Nephron progenitor cell (in vitro differentiated cells): ENCODE results near the gene TCF12.
A peak's percentile ranks its signal among the peaks of the same experiment; 100 is the strongest.

ENCODE experiments used
- DNase-seq: peaks from one replicate; pipeline ENCODE4 v3.0.0; 2021
- H3K27ac Mint-ChIP-seq: 2 replicates; pipeline ENCODE4 v1.8.0; 2021; ENCODE audit warnings: mild to moderate bottlenecking, moderate library complexity, mixed read lengths
- H3K27me3 Mint-ChIP-seq: 2 replicates; pipeline ENCODE4 v1.8.0; 2021; ENCODE audit warnings: mild to moderate bottlenecking, low read depth, mixed read lengths; ENCODE audit not compliant: poor library complexity
- H3K36me3 Mint-ChIP-seq: 2 replicates; pipeline ENCODE4 v1.8.0; 2021; ENCODE audit warnings: low read depth, mixed read lengths
- H3K4me1 Mint-ChIP-seq: 2 replicates; pipeline ENCODE4 v1.8.0; 2021; ENCODE audit warnings: mixed read lengths
- H3K4me3 Mint-ChIP-seq: 2 replicates; pipeline ENCODE4 v1.8.0; 2021; ENCODE audit warnings: mild to moderate bottlenecking, moderate library complexity, mixed read lengths
- H3K9me3 Mint-ChIP-seq: 2 replicates; pipeline ENCODE4 v1.8.0; 2021; ENCODE audit warnings: mild to moderate bottlenecking, moderate library complexity, mixed read lengths
- TF ChIP-seq, protein P1 (sequence below): fragments of 200-600 bp; sonication (generic); IDR thresholded peaks from 2 replicates; pipeline ENCODE4 v1.5.0; 2021; ENCODE audit warnings: antibody characterized with exemption

The TCF12 gene

GRCh38 chr15:57314221-57314620 is 395.8 kb downstream of the TCF12 start:
- H3K36me3 Mint-ChIP-seq = no peaks in the 10 kb centered on the region
- H3K4me1 Mint-ChIP-seq = peaks cover 8% of the 10 kb centered on the region
- DNase-seq = no peak
- H3K27me3 Mint-ChIP-seq = peaks cover 7% of the 10 kb centered on the region
- TF ChIP-seq, protein P1, sequence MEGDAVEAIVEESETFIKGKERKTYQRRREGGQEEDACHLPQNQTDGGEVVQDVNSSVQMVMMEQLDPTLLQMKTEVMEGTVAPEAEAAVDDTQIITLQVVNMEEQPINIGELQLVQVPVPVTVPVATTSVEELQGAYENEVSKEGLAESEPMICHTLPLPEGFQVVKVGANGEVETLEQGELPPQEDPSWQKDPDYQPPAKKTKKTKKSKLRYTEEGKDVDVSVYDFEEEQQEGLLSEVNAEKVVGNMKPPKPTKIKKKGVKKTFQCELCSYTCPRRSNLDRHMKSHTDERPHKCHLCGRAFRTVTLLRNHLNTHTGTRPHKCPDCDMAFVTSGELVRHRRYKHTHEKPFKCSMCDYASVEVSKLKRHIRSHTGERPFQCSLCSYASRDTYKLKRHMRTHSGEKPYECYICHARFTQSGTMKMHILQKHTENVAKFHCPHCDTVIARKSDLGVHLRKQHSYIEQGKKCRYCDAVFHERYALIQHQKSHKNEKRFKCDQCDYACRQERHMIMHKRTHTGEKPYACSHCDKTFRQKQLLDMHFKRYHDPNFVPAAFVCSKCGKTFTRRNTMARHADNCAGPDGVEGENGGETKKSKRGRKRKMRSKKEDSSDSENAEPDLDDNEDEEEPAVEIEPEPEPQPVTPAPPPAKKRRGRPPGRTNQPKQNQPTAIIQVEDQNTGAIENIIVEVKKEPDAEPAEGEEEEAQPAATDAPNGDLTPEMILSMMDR = no peak
- H3K9me3 Mint-ChIP-seq = peaks cover 13% of the 10 kb centered on the region
- H3K27ac Mint-ChIP-seq = no peak overlapping the region
- H3K4me3 Mint-ChIP-seq = no peak overlapping the region

GRCh38 chr15:57316451-57316850 is 398.0 kb downstream of the TCF12 start:
- DNase-seq = no peak
- Mint-ChIP-seq H3K36me3 (no peaks in the 10 kb centered on the region), H3K4me1 (peaks cover 12% of the 10 kb centered on the region), H3K4me3 (no peak overlapping the region), H3K27me3 (peaks cover 7% of the 10 kb centered on the region), H3K9me3 (peaks cover 13% of the 10 kb centered on the region), H3K27ac (no peak overlapping the region)
- TF ChIP-seq, protein P1 = no peak

- H3K4me3 Mint-ChIP-seq = no peak overlapping the region
- peaks cover 9% of the 10 kb centered on the region for H3K9me3 Mint-ChIP-seq
- peak overlapping the region; percentile 87 for H3K27ac Mint-ChIP-seq
- TF ChIP-seq, protein P1 = no peak
- no peak for DNase-seq
- no peaks in the 10 kb centered on the region for H3K36me3 Mint-ChIP-seq
- peaks cover 33% of the 10 kb centered on the region for H3K4me1 Mint-ChIP-seq
- H3K27me3 Mint-ChIP-seq = peaks cover 3% of the 10 kb centered on the region
Measured at GRCh38 chr15:57319226-57319918, 400.9 kb downstream of the TCF12 start.

DNA sequence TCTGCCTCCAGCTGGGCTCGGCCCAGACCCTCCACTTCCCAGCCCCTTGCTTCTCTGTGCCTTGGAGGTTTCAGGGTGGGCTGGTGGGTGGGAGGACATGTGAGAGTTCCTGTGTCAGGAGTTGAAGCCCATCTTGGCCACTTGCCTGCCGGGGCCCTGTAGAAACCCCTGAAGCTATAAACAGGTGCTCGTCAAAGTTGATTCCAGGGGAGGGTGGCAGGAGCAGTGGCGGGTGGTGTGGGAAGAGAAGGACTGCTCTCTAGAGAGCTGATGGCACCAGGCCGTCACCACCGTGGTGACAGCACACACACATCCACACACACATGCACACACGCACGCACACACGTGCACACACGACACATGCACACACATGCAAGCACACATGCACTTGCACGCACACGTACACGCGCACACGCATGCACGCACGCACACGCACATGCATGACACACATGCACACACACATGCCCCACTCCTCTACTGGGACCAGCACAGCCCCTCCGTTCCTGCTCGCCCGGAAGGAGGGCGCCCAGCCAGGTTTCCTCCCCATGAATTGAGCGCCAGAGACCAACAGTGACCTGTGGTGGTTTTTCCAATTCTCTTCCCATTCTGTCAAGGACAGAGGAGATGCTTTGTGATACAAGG is 401.6 kb downstream of the TCF12 start:
- TF ChIP-seq, protein P1 = no peak
- Mint-ChIP-seq H3K9me3 (peaks cover 8% of the 10 kb centered on the region), H3K36me3 (no peaks in the 10 kb centered on the region), H3K27ac (peak overlapping the region; percentile 44), H3K4me1 (peaks cover 40% of the 10 kb centered on the region), H3K27me3 (peaks cover 2% of the 10 kb centered on the region), H3K4me3 (no peak overlapping the region)
- no peak for DNase-seq

- H3K4me1 Mint-ChIP-seq = peaks cover 46% of the 10 kb centered on the region
- H3K27ac Mint-ChIP-seq = peak overlapping the region; percentile 80
- H3K4me3 Mint-ChIP-seq = no peak overlapping the region
- no peaks in the 10 kb centered on the region for H3K36me3 Mint-ChIP-seq
- peaks cover 2% of the 10 kb centered on the region for H3K27me3 Mint-ChIP-seq
- no peak for DNase-seq
- H3K9me3 Mint-ChIP-seq = peaks cover 7% of the 10 kb centered on the region
- TF ChIP-seq, protein P1 = no peak
Measured at GRCh38 chr15:57320631-57321220, 402.3 kb downstream of the TCF12 start.
